Measurements from ENCODE around the gene BTRC. TPM values are rescaled to one million over a fixed set of nuclear protein-coding genes. Genes with fewer than 3 reads are reported as not detected.

BTRC gene
- total RNA-seq, 2 donors from 2014 or later, result 19.8 to 22.4 TPM

DNA sequence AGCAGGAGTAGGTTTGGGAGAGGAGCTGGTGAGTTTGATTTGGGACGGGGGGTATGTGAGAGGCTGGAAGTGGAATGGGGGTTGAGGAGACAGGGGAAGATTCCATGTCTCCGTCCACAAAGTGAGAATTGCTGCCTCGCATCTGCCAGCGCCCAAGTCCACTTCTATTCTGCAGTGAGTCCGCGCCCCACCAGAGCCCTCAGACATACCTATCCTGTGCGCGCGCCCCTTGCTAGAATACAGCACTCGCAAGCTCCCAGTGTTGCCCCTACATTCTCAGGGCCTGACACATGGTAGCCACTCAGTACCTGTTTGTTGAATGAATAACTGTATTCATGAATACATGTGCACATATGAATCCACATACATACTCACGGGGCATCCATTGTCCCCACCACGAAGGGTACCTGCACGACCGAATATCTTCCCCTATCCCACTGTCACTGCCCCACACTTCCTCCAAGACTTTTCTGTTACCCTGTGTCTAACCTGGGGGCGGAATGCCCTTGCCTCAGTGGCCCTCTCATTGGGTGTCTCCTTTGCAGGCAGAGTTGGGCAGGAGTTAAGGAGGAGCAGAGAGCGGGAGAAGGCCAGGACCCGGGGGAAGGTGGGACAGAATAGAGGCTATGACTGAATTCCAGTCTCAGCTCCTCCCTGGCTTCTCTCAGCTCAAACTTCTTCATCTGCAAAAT lies 214.2 kb downstream of the BTRC start:
- TF ChIP-seq, protein P1, sequence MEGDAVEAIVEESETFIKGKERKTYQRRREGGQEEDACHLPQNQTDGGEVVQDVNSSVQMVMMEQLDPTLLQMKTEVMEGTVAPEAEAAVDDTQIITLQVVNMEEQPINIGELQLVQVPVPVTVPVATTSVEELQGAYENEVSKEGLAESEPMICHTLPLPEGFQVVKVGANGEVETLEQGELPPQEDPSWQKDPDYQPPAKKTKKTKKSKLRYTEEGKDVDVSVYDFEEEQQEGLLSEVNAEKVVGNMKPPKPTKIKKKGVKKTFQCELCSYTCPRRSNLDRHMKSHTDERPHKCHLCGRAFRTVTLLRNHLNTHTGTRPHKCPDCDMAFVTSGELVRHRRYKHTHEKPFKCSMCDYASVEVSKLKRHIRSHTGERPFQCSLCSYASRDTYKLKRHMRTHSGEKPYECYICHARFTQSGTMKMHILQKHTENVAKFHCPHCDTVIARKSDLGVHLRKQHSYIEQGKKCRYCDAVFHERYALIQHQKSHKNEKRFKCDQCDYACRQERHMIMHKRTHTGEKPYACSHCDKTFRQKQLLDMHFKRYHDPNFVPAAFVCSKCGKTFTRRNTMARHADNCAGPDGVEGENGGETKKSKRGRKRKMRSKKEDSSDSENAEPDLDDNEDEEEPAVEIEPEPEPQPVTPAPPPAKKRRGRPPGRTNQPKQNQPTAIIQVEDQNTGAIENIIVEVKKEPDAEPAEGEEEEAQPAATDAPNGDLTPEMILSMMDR (IDR thresholded peaks at IDR 0.05), result no peak
- Histone ChIP-seq H3K9me3 (peaks cover 0 to 9% of the 10 kb centered on the region in 2 donors), H3K4me3 (no peak overlapping the region), H3K27ac (no peak overlapping the region), H3K4me1 (peaks cover 0 to 27% of the 10 kb centered on the region in 2 donors), H3K36me3 (no peaks in the 10 kb centered on the region), H3K27me3 (peaks cover 0 to 21% of the 10 kb centered on the region in 2 donors)
- no peak for DNase-seq (ENCODE audit: low spot score)

DNA sequence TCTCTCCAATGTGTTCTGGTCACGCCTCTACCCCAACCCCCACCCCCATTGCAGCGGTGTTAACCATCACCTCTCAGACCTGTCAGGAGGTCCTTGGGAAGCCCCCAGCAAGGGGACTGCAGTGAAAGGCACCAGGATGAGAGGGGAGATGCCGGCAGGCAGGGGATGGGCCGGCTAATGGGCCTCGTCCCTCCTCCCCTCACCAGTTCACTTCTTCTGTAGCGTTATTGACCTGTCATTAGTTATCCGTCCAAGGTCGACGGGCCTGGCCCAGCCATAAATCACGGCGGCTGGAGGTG lies 215.3 kb downstream of the BTRC start:
- H3K27me3 ChIP-seq, result peaks cover 0 to 21% of the 10 kb centered on the region in 2 donors
- H3K4me3 ChIP-seq, result no peak overlapping the region
- peaks cover 0 to 13% of the 10 kb centered on the region in 2 donors for H3K9me3 ChIP-seq
- no peak overlapping the region for H3K27ac ChIP-seq
- DNase-seq (ENCODE audit: low spot score), result no peak
- H3K36me3 ChIP-seq, result no peaks in the 10 kb centered on the region
- TF ChIP-seq, protein P1 (IDR thresholded peaks at IDR 0.05), result no peak
- H3K4me1 ChIP-seq, result peaks cover 0 to 27% of the 10 kb centered on the region in 2 donors

DNA sequence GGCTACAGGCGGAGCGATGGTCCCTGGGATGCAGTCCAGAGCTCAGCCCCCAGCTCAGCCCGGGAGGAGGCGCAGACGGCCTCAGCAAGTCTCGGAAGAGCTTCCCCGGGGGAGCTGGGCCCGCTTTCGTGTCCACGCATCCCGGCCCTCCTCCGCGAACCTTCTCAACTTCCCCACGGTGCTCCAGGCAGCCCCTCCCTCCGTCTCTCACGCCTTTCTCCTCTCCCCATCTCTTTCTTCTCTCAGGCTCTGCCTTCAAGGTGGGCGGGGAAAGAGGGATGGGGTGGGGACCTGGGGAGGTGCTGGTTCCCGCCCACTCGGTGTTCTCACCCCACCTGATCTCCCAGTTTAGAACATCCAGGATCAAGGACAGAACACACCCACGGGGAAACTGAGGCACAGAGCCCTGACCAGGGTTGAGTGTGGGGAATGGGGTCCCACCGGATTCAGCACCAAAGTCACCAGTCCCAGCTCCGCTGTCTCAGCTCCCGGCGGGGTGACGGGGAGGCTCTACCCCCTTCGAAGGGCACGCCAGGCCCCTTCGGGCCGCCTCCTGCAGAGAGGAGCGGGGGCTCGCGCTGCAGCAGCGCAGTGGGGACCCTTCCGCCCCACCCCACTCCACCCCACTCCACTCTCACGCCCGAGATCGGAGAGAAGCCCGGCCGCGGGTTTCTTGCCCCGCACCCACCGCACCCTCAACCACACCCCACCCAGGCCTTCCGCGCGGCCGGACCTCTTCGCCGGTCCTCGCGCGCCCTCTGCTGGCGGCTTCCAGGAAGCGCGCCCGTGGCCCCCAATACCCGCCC lies 215.9 kb downstream of the BTRC start:
- Histone ChIP-seq H3K9me3 (peaks cover 0 to 13% of the 10 kb centered on the region in 2 donors), H3K36me3 (no peaks in the 10 kb centered on the region), H3K4me1 (peaks cover 0 to 27% of the 10 kb centered on the region in 2 donors), H3K27ac (peak overlapping the region in 1 of 2 donors; percentile 33), H3K4me3 (peak overlapping the region; percentile 42 to 63), H3K27me3 (peaks cover 0 to 21% of the 10 kb centered on the region in 2 donors)
- no peak for DNase-seq (ENCODE audit: low spot score)
- TF ChIP-seq, protein P1 (IDR thresholded peaks at IDR 0.05), result peak; percentile 92 to 99

DNA sequence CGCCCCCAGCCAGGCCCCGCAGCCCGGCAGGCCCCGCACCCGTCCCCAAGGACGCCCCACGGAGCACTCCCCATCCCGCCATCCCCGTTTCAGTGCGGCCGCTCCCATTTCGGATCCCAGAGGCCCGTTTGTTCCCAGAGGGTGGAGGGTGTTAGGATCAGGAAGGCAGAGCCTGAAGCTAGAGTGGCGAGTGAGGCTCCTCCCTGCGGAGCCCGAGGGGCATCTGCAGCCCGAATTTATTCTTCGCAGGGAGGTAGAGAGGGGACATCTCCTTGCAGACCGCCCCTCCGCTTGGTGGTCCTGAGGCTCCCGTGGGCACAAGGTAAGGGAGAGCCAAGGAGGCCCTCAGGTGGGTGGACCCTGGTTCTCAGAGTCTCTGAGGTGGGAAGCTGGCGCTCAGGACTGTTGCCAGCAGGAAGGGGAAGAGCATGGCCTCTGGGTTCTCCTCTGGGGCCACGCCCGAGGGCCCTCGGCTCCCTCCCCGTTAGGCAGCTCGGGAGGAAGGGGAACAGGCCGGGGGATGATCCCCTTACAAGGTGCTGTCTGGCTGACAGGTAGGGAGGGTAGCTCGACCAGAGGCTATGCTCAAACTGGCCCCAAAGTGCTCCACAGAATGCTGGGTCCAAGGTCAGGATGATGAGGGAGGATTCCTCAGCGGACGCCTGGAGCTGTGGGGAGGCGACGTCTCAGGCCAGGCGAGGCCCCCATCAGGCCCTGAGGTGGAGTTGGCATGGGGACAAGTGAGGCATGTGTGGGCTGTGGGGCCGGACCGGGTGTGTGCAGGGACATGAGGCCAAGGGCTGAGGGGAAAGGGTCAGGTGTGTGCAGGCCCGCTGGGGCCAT lies 216.7 kb downstream of the BTRC start:
- H3K36me3 ChIP-seq, result no peaks in the 10 kb centered on the region
- H3K27ac ChIP-seq, result peak overlapping the region in 1 of 2 donors; percentile 33
- peaks cover 0 to 21% of the 10 kb centered on the region in 2 donors for H3K27me3 ChIP-seq
- peaks cover 0 to 27% of the 10 kb centered on the region in 2 donors for H3K4me1 ChIP-seq
- TF ChIP-seq, protein P1 (IDR thresholded peaks at IDR 0.05), result peak in 1 of 2 donors; percentile 6
- H3K4me3 ChIP-seq, result peak overlapping the region; percentile 42 to 63
- peaks cover 0 to 13% of the 10 kb centered on the region in 2 donors for H3K9me3 ChIP-seq
- DNase-seq (ENCODE audit: low spot score), result no peak

DNA sequence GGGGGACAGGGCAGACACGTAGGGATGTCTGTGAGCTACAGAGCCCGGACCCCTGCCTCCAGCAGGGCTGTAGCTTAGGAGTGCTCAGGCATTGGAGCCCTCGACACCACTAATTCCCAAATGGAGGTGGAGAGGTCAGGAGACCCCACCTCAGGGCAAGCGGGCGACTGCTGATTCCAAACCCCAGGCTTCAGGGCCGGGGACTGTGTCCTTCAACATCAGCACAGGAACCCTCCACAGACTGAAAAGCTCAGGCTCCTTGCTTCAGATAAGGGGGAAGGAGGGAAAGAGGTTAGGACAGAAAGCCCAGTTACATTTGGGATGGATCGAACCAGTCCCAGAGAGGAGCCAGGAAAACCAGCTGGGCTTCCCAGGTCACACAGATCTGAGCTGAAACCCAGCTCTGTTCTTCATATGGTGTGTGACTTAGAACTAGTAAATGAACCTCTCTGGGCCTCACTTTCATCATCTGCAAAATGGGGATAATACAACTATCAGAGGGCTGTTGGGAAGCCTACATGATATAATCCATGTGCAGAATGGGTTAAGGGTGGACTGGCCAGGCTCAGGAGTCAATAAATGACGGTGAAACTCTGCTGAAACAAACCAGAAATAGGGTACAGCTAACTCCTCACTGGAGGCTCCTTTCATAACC lies 217.4 kb downstream of the BTRC start:
- Histone ChIP-seq H3K4me1 (peaks cover 0 to 22% of the 10 kb centered on the region in 2 donors), H3K9me3 (peaks cover 0 to 13% of the 10 kb centered on the region in 2 donors), H3K27me3 (peaks cover 0 to 17% of the 10 kb centered on the region in 2 donors), H3K36me3 (no peaks in the 10 kb centered on the region), H3K4me3 (no peak overlapping the region), H3K27ac (no peak overlapping the region)
- TF ChIP-seq, protein P1 (IDR thresholded peaks at IDR 0.05), result no peak
- no peak for DNase-seq (ENCODE audit: low spot score)
